ENCODE data around the gene TRPM2.

GRCh38 chr21:44434936-44435635, 81.7 kb downstream of the TRPM2 start:
- TF ChIP-seq CTCF (IDR thresholded peaks at IDR 0.05) (no peak), POLR2A (IDR thresholded peaks at IDR 0.05) (no peak)

Data from esophagus squamous epithelium (tissue), 4 donors.